ENCODE results near the gene WDR91. TPM values are rescaled to one million over a fixed set of nuclear protein-coding genes. Genes with fewer than 3 reads are reported as not detected.

Gene WDR91
- total RNA-seq, 4 donors from 2014 or later: 18.7 to 37.1 (median 30.0) TPM

GRCh38 chr7:135195156-135195555 lies 16.2 kb downstream of the WDR91 start:
- Histone ChIP-seq H3K4me3 (no peak overlapping the region), H3K27me3 (no peaks in the 10 kb centered on the region), H3K36me3 (peaks cover 0 to 96% of the 10 kb centered on the region in 2 donors), H3K27ac (peak overlapping the region in 3 of 4 donors; percentile 73 to 77 (median 76)), H3K4me1 (peaks cover 0 to 22% (median 0%) of the 10 kb centered on the region in 3 donors), H3K9me3 (no peaks in the 10 kb centered on the region)
- TF ChIP-seq CTCF (IDR thresholded peaks at IDR 0.05) (no peak), POLR2A (IDR thresholded peaks at IDR 0.05) (no peak), EP300 (IDR thresholded peaks at IDR 0.05) (no peak), POLR2AphosphoS5 (IDR thresholded peaks at IDR 0.05) (no peak)
- ATAC-seq: no peak
- WGBS, 2 donors (ENCODE audit: low coverage in 1 of 2): 92% methylated on average over 4 of the region's 4 CpGs; no CpG with 5 or more reads in 1 of the 2 donors

- Histone ChIP-seq H3K4me1 (peaks cover 0 to 27% (median 0%) of the 10 kb centered on the region in 3 donors), H3K27ac (peak overlapping the region; percentile 15 to 77 (median 74)), H3K9me3 (no peaks in the 10 kb centered on the region), H3K4me3 (no peak overlapping the region), H3K36me3 (peaks cover 0 to 96% of the 10 kb centered on the region in 2 donors), H3K27me3 (no peaks in the 10 kb centered on the region)
- no peak for TF ChIP-seq CTCF (IDR thresholded peaks at IDR 0.05)
- no peak for TF ChIP-seq EP300 (IDR thresholded peaks at IDR 0.05)
- no peak for TF ChIP-seq POLR2AphosphoS5 (IDR thresholded peaks at IDR 0.05)
- no peak for TF ChIP-seq POLR2A (IDR thresholded peaks at IDR 0.05)
- ATAC-seq: no peak
- WGBS, 2 donors (ENCODE audit: low coverage in 1 of 2): 72 to 84% methylated on average over 9 to 11 of the region's 12 CpGs
These were observed 16.7 kb downstream of the WDR91 start for GRCh38 chr7:135194494-135195095.

GRCh38 chr7:135193615-135194081 lies 17.7 kb downstream of the WDR91 start:
- Histone ChIP-seq H3K27ac (peak overlapping the region; percentile 57 to 77 (median 74)), H3K36me3 (peaks cover 0 to 96% of the 10 kb centered on the region in 2 donors)
- peak; percentile 72 for ATAC-seq

GRCh38 chr7:135192914-135193536 lies 18.3 kb downstream of the WDR91 start:
- Histone ChIP-seq H3K9me3 (no peaks in the 10 kb centered on the region), H3K36me3 (peaks cover 0 to 96% of the 10 kb centered on the region in 2 donors), H3K4me1 (peaks cover 0 to 36% (median 3%) of the 10 kb centered on the region in 3 donors), H3K4me3 (no peak overlapping the region), H3K27ac (peak overlapping the region; percentile 57 to 77 (median 74)), H3K27me3 (no peaks in the 10 kb centered on the region)
- TF ChIP-seq EP300 (IDR thresholded peaks at IDR 0.05): no peak
- no peak for TF ChIP-seq CTCF (IDR thresholded peaks at IDR 0.05)
- no peak for TF ChIP-seq POLR2A (IDR thresholded peaks at IDR 0.05)
- no peak for TF ChIP-seq POLR2AphosphoS5 (IDR thresholded peaks at IDR 0.05)
- WGBS, 2 donors (ENCODE audit: low coverage in 1 of 2): 87 to 100% methylated on average over 2 to 7 of the region's 11 CpGs
- ATAC-seq: no peak

More at GRCh38 chr7:135193615-135194081, 17.7 kb downstream of the WDR91 start:
- TF ChIP-seq EP300 (IDR thresholded peaks at IDR 0.05): no peak
- TF ChIP-seq POLR2AphosphoS5 (IDR thresholded peaks at IDR 0.05): no peak
- TF ChIP-seq CTCF (IDR thresholded peaks at IDR 0.05): no peak
- no peak for TF ChIP-seq POLR2A (IDR thresholded peaks at IDR 0.05)
- 70 to 86% methylated on average over 5 of the region's 10 CpGs for WGBS, 2 donors (ENCODE audit: low coverage in 1 of 2)
- Histone ChIP-seq H3K9me3 (no peaks in the 10 kb centered on the region), H3K4me3 (no peak overlapping the region), H3K4me1 (peaks cover 0 to 36% (median 3%) of the 10 kb centered on the region in 3 donors), H3K27me3 (no peaks in the 10 kb centered on the region)

Data from gastroesophageal sphincter (tissue), 4 donors.